ENCODE data around the gene COX19.

Gene COX19, protein sequence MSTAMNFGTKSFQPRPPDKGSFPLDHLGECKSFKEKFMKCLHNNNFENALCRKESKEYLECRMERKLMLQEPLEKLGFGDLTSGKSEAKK

DNA sequence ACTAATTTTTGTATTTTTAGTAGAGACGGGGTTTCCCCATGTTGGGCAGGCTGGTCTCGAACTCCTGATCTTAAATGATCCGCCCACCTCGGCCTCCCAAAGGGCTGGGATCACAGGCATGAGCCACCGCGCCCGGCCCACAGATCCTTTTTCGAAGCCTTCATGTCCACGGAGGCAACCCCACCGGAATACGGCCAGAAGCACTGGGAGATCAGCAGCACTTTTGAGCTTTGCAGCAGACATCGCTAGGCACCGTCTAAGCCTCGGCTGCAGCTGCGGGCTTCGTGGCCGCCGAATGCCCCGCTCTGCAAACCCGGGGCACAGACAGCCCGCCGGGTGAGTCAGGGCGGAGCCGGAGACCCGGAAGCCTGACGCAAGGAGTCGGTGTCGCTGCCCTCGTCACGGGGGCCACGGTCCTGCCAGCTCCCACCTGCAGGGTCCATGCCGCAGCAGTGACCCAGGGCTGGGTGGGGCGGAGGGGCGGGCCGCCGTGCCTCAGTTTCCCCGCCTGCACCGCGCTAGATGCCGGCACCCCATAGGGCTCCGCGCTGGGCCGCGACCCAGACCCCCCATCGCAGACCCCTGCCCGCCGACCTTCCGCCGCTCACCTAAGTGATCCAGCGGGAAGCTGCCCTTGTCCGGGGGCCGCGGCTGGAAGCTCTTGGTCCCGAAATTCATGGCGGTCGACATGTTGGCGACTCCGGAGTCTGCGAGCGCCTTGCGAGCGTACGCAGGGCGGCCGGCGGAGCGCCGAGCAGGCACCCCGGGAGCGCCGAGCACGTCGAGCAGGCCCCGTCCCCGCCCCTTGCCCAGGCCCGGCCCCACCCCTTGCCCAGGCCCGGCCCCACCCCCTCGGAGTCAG is at the start of gene COX19:
Gene COX19 (minus strand): TSS at position 730 of the 862 bp plus-strand sequence. CDS start 40 bp downstream, at position 690.
- DNase-seq (ENCODE audit: low read depth), result peak; percentile 71

DNA sequence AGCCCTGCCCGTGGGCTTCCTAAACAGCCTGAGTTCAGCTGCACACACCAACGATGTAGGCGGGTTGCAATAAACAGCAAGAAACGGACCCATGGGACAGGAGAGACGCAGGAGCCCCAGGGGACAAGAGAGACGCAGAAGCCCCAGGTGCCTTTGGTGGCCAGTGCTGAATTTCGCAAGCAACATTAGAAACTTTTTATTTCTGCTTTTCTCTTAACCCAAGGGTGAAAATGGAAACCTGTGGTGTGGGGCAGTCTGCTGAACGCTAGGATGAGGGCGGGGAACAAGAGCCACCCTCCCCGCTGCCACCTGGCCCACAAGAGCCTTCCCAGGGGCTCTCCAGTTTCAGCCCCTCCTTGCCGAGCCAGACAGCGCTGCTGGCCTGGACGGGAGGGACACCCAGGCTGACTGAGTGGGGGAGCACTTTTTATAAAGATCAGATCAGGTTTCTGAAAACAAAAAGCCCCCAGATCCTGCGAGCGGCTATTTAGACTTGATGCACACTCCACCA is 49.0 kb upstream of the COX19 start:
- DNase-seq (ENCODE audit: low read depth), result no peak

DNA sequence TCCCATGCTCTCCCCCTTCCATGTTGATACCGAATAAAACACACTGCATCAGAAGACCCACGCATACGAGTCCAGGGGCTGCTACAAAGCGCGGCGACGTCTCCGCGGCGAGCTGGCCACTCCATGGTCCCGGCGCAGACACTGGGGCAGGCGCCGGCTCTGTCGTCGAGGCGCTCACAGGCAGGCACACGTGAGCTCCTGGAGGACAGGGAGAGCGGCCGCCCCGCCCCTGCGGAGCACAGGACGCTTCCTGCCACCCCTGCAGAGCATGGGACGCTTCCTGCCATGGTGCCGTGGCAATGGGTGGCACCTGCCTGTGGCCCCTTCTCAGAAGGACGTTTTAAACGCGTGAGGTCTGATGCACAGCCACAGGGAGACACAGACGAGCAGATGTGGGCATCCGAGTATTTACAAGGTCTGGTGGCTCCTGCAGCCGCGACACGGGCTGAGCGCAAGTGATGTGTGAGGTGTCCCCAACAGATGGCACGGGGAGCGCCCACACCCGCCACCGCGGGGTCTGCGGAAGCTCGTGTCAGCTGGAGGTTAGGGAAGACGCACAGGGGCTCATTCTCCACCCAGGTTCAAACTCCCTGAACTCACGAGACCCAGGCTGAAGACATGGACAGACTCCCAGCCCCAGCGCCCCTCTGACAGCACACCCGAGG is 47.6 kb upstream of the COX19 start:
- no peak for DNase-seq (ENCODE audit: low read depth)

DNA sequence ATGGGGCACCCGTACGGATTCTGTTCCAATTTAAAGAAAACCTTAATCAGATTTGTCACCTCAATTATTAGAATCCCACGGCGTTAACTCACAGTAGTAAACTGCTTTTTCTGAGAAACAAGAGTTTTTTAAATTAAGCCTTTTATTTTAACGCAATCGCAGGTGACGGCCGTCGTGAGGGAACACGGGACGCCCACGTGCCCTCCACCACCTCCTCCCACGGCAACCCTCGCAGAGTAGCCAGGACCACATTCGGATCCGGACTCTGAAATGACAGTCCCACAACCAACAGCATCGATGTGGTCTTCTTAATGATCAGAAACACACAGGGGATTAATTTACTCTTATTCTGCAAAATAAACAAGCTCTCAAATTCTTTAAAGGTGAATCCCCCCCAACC is 47.0 kb upstream of the COX19 start:
- DNase-seq (ENCODE audit: low read depth), result no peak

DNA sequence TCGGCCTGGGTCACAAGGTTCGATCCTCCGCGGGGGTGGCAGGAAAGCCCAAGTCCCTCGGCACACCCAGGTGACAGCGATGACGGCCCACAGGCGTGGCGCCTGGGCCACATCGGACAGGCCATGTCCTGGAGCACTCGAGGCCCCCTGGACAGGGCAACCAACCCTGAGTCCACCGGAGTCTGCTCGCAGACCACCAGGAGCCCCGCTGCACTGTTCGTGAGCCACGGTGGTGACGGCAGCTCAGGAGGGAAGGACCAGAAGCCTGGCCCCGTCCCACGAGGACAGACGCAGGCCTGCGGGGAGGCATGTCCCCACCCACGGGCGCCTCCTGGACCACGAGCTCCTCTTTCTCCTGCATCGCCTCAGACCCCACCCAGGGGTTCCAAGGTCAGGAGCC is 46.6 kb upstream of the COX19 start:
- DNase-seq (ENCODE audit: low read depth), result no peak

DNA sequence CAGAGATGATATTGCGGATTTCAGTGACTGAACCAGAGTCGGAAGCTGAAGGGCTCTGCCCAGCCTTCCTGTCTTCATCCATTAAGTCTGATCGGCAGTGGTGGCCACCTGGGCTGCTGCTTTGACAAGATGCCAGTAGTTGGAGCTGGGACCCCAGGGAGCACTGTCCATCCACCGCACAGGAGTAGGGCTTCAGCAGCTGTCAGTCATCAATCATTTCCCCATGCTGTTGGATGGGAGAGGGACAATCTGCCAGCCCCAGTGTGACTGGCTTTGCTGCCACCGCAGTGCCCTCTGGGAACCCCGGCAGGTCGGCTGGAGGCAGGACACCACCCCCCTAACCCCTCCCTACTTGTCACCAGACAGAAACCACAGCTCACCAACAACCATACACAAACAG is 46.0 kb upstream of the COX19 start:
- DNase-seq (ENCODE audit: low read depth), result no peak

DNA sequence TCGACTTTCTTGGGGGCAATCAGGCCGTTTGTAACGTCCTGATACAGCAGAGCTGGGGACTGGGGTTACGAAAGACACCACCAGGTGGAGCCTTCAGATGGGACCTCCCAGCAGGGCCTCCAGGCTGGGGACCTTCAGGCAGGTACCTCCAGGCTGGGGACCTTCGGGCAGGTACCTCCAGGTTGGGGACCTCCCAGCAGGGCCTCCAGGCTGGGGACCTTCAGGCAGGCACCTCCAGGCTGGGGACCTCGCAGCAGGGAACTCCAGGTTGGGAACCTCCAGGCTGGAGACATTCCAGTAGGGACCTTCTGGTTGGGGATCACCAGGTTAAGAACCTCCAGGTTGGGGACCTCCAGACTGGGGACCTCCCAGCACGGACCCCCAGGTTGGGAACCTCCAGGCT is 45.5 kb upstream of the COX19 start:
- DNase-seq (ENCODE audit: low read depth), result no peak

DNA sequence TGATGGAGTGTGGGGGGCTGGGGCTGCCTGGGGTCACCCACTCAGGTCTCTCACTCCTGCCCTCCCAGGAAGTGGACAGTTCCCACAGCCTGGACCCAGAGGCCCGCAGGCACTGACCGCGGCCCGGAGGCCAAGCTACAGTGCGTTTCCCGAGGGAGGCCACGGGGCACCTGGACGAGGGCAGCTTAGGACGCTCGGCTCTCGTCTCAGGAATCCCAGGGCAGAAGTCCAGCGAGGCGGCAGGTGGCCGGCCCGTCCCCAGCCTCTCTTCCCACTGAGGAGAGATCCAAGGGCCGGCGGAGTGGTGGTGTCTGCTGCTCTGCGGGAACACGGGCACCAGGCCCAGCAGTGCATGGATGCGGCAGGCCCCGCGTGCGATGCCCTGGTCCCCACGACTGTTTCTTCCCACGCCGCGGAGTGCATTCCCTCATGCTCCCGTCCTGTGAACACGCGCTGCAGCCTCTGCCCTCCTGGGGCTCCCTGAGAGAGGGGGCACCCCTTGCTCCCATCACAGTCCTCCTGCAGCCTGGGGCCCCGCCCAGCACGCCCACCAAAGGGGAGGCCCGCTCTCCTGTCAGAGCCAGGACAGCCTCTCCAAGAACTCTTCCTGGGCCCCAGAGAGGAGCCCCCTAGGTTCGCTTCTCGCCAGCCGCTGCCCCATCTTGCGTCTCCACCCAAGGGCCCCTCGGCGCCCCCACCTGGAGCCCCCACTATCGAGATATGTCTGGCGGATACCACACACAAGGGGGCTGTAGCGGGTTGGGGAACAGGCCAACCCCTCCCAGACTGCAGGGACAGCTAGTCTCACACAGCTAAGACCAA is 44.7 kb upstream of the COX19 start:
- DNase-seq (ENCODE audit: low read depth), result no peak

DNA sequence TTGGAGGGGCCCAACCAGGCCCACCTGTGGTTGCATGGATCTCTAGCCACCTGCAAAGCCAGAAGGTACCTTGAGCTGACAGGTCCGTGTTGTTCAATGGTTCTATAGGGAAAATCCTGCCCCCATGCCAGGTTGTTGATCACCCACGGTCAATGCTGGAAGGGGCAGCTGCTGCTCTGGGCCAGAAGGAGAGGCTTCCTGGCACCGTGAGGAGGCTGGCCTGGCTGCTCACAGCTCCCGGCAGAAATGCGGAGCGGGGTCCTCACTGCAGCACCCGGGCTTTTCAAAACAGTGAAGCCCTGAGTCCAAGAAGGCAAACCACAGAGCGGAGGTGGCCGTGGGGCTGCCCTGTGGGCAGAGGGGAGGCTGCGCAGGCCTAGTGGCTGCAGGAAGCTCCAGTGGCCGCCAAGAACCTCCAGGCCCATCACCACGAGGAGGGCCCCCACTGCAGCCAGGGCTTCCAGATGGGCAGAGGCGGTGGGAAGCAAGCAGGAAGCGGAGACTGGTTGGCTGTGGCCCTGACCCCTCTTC is 44.0 kb upstream of the COX19 start:
- DNase-seq (ENCODE audit: low read depth), result no peak

DNA sequence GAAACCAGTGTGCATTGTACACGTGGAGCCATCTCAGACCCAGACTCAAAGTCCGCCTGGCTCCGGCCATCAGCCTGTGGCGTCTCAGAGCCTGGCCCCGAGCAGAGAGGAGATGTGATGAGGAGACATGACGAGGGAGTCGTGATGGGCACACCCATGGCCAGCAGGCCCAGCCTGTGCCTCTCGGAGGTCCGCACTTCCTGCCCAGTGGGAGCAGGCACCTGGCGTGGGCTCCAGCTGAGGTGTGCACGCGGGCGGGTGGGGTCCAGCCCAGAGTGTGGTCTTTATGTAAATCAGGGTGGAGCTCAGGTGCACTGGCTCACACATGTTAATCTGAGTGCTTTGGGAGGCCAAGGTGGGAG is 43.0 kb upstream of the COX19 start:
- DNase-seq (ENCODE audit: low read depth), result no peak

DNA sequence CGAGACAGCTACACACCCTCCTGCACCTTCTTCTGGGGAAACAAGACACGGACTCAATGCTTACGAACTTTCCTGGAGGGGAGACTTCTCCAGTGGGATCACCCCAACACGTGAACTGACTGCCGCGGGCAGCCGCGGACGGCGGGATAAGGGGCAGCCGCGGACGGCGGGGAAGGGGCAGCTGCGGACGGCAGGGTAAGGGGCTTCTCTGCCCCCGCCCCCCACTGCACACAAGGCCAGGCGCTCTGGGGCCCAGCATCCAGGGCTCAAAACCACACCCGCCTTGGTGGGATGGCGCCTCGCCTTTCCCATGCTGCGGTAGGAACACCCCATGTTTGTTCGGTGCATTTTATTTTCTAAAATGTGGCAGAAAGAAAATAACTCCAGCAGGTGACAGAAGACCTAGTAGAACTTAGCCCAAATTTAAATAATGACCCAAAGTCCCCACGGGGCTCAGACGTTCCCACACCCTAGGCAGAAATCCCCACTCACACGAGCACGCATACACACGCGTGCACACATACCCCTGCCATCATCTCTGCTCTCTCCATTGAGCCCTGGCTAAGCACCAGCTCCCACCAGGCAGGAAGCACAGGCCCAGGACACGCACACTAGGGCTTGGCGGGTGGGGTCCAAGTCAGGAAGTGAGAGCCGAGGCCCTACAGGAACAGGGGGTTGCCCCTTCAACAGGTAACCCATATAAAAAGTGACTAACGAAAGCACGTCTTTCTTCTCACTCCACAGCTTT is 42.4 kb upstream of the COX19 start:
- DNase-seq (ENCODE audit: low read depth), result no peak

DNA sequence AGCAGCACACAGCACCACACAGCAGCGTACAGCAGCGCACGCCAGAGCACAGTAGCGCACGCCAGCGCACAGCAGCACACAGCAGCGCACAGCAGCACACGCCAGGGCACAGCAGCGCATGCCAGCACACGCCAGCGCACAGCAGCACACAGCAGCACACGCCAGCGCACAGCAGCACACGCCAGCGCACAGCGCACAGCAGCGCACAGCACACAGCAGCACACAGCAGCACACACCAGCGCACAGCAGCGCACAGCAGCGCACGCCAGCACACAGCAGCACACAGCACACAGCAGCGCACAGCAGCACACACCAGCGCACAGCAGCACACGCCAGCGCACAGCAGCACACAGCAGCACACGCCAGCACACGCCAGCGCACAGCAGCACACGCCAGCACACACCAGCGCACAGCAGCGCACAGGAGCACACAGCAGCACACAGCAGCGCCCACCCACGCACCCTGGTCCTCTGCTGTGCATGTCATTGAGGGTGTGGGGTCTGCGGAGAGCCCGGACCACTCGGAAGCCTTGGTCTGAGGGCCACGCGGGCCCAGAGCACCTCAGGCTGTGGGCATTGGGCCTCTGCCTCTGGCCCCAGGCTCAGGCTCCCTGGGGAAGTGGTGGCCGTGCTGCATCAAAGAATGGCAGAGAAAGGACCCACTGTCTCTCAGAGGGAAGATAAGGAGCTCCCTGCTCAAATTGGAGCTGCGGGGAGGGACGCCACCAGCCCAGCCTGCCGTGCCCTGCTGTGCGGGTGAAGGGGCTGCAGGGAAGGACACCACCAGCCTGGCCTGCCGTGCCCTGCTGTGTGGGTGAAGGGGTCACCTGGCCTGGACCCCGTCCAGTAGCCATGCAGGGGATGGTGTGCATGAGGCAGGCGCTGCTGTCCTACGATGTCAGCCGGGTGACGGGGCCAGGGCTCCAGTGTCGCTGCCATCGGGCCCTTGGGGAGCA is 41.5 kb upstream of the COX19 start:
- DNase-seq (ENCODE audit: low read depth), result no peak

DNA sequence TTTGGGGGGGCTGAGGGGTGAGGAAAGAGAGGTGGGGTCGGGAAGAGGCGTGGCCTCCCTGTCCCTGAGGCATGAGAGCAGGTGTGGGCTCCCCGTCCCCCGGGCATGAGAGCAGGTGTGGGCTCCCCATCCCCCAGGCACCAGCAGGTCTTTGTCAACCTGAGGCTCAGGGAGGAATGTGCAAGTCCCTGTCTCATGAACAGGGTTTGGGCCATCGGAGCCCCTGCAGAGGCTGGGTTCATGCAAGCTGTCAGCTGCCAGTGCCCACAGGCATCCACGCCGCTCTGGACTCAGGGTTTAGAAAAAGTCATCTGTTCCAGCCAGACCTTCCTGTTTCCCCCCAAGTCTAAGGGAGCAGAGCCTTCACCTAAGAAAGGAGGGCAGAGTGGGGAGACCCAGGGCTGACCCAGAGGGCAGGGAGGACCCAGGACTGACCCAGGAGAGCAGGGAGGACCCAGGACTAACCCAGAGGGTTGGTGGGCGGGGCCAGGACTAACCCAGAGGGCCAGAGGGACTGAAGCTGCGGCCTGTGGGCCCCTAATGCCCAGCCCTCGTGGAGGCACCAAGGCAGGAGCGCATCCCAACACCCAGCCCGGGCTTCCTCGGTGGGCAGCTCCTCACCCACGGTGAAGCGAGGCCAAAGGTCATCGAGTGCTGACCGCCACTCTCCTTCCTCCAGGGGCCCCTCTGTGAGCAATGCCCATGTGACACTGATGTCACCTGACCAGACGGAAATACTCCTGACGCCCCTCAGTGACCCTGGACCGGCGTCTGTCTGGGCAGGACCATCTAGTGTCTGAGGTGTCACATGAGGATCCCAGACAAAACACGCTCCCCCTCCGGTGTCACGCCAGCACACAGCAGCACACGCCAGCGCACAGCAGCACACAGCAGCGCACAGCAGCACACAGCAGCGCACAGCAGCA is 40.1 kb upstream of the COX19 start:
- DNase-seq (ENCODE audit: low read depth), result no peak

DNA sequence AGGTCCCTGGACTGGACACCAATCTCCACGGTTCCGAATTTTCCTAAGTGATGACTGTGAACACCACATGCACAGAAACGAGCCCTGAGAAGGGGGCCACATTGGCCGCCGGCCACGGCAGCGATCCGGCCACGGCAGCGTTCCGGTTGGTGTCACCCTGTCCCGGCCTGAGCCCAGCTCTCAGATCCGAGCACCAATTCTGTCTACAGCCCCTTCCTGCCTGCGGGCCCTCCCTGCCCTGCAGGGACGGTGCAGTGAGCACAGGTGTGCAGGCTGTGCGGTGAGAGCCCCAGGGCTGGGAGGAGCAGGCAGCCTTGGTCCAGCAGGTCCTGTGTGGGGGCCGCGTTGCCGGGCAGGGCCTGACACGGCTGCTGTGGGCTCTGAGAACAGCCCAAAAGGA is 39.3 kb upstream of the COX19 start:
- DNase-seq (ENCODE audit: low read depth), result no peak

DNA sequence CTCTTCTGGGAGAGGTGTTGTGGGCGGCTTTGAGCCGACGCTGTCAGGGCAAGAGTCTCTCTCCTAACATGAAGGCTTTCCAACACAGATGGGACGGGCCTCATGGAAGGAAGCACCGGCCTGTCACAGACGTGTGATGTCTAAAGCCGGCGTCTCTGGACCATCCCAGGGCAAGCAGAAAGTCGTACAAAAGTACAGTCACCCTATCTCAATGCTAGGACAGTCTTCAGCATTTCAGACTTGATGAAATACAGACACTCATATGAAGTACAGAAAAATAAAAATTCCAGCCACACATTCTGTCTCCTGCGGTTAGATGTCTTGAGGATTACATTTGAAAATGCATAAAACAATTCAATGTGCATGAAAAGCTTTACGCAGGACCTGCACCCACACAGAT is 38.2 kb upstream of the COX19 start:
- DNase-seq (ENCODE audit: low read depth), result no peak

DNA sequence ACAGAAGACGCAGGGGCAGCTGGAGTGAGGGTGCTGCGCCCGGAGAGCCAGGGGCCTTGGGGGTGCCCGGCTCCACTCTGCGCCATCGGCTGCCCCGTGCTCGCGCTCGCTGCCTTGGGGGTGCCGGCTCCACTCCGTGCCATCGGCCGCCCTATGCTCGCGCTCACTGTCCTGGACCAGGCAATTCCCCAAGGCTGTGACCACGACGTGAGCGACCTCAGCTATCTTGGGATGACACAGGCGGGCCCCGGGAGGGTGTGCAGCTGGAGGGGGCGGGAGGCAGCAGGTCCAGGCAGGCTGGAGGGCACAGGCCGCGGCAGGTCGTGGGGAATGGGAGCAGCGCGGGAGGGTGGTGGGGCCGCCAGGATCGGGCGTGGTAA is 37.4 kb upstream of the COX19 start:
- no peak for DNase-seq (ENCODE audit: low read depth)

DNA sequence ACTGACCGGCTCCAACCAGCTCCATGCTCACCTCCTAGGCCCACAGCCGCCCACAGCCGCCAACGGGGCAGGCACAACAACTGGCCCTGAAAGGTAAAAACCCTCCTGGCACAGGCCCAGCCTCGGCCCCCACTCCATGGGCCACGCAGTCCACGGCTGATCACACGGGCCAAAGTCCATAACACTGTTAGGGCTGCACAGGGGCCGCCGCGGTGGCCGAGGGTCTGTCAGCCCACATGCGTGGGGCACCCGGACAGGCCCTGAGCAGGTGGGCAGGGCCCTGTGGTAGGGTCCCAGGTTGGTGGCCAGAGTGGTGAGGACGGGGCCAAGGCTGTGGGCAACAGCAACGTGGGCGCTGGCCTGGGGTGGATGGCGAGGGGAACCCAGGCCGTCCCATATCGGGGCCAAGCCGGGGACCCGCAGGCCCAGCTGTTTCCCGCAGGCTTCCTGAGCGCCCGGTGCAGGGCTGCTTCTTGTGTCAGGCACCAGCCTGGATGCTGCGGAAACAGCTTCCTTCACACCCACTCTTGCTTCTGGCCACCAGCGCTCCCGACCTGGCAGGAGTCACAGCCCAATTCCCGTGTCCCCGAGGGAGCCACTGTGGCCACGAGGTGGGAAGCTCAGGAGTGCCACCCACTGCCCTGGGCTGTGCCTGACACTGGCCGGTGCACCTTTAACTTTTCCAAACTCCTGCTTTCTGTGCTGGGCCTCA is 36.8 kb upstream of the COX19 start:
- no peak for DNase-seq (ENCODE audit: low read depth)

DNA sequence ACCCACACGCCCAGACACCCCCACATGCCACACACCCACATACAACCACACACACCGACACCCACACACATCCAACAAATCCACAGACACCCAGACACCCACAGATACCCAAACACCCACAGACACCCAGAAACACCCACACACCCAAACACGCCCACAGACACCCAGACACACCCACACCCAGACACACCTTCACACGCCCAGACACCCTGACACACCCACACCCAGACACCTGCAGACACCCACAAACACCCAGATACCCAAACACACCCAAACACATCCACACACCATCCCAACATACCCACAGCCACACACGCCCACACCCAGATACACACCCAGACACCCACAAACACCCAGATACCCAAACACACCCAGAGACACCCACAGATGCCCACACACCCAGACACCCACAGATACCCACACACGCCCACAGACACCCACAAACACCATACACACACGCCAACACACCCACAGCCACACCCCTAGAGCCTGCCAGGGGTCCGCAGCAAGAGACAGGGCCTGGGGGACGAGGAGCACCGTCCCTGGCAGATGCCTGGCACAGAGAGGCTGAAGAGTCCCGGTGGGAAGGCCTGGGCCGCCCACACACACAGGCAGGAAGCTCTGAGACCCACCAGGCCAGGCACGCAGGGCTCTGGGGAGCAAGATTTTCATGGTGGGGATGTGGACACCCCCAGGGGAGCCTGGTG is 36.1 kb upstream of the COX19 start:
- no peak for DNase-seq (ENCODE audit: low read depth)

Measured in GM04504 (cell line).